Activated CD4-positive, alpha-beta T cell treated with anti-CD3 and anti-CD28 coated beads for 36 hours (primary cell): ENCODE measurements around the gene UNC79. TPM values are rescaled to one million over a fixed set of nuclear protein-coding genes. Genes with fewer than 3 reads are reported as not detected.

Experiments
- ATAC-seq: fragments of 200-7000 bp; cut with Tn5 transposase; one replicate; pipeline ENCODE4 v1.10.0; 2021; ENCODE audit warnings: mild to moderate bottlenecking, moderate library complexity
- CTCF ChIA-PET: fragments of 350-600 bp; sonication (Branson Sonifier 250); formaldehyde crosslinking; loops from one replicate; lab custom pipeline; 2021; ENCODE audit warnings: antibody characterized with exemption; lab: Charles Lee
- POLR2A ChIA-PET: fragments of 350-600 bp; sonication (Branson Sonifier 250); formaldehyde crosslinking; loops from one replicate; lab custom pipeline; 2021; ENCODE audit warnings: antibody characterized with exemption, inconsistent platforms; lab: Charles Lee
- DNase-seq: peaks from one replicate; pipeline ENCODE4 v3.0.0-alpha.2; 2020
- H3K27ac Mint-ChIP-seq: one replicate; pipeline ENCODE4 v1.8.0; 2021; ENCODE audit warnings: mixed read lengths
- H3K27me3 Mint-ChIP-seq: one replicate; pipeline ENCODE4 v1.8.0; 2021; ENCODE audit warnings: mixed read lengths
- H3K36me3 Mint-ChIP-seq: one replicate; pipeline ENCODE4 v1.8.0; 2021; ENCODE audit warnings: low read depth, mixed read lengths
- H3K4me1 Mint-ChIP-seq: one replicate; pipeline ENCODE4 v1.8.0; 2021; ENCODE audit warnings: mixed read lengths
- H3K4me3 Mint-ChIP-seq: one replicate; pipeline ENCODE4 v1.8.0; 2021; ENCODE audit warnings: mild to moderate bottlenecking, moderate library complexity, mixed read lengths
- H3K9me3 Mint-ChIP-seq: one replicate; pipeline ENCODE4 v1.8.0; 2021; ENCODE audit warnings: low read depth, mixed read lengths
- intact Hi-C, 2 experiments: fragments of 100-400 bp; cut with DNase I in 1 of 2; cut with micrococcal nuclease in 1 of 2; formaldehyde crosslinking; loops; one replicate each; pipeline versions ENCODE4 v1.14.2 to v1.15.1; 2022 to 2024; cut with DNase I, micrococcal nuclease
- total RNA-seq, 2 experiments: library from RNA; stranded (reverse); gene quantifications; one replicate each; pipeline ENCODE4 v1.2.3, GENCODE V29; 2021

UNC79 gene
- total RNA-seq, 2 experiments from 2014 or later: 0.02 TPM; not detected in 1

DNA sequence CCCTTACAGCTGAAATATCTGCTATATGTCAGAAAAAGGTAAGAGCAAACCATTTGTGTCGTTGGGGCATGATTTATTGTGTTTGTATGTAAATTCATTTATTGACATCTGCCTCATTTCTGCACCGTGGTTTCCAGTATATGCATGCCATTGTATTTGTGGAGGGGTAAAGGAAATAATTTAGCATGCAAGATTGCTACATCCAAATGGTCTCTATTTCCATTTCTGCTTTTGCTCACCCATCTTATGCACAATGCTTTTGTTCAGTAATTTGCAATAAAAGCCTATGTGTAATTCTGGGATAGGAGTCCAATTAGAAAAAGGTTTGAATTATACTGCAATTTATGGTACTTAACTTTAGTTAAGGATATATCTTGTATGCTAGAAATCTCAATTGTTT is 101.8 kb downstream of the UNC79 start:
- ATAC-seq (no peak), DNase-seq (no peak)
- H3K27me3 Mint-ChIP-seq: peaks cover 12% of the 10 kb centered on the region
- ChIA-PET POLR2A (no interaction called here), CTCF (no interaction called here)
- no peak overlapping the region for H3K4me3 Mint-ChIP-seq
- no peaks in the 10 kb centered on the region for H3K36me3 Mint-ChIP-seq
- no peak overlapping the region for H3K27ac Mint-ChIP-seq
- no peaks in the 10 kb centered on the region for H3K4me1 Mint-ChIP-seq
- H3K9me3 Mint-ChIP-seq: no peaks in the 10 kb centered on the region
- intact Hi-C loops: no loop called here

GRCh38 chr14:93533437-93533836 is 102.7 kb downstream of the UNC79 start:
- no peaks in the 10 kb centered on the region for H3K36me3 Mint-ChIP-seq
- H3K4me3 Mint-ChIP-seq: no peak overlapping the region
- ATAC-seq (no peak), DNase-seq (no peak)
- CTCF ChIA-PET: no interaction called here
- H3K27me3 Mint-ChIP-seq: peaks cover 11% of the 10 kb centered on the region
- intact Hi-C loops: no loop called here
- H3K27ac Mint-ChIP-seq: no peak overlapping the region
- H3K4me1 Mint-ChIP-seq: no peaks in the 10 kb centered on the region
- H3K9me3 Mint-ChIP-seq: no peaks in the 10 kb centered on the region
- POLR2A ChIA-PET: no interaction called here

GRCh38 chr14:93533842-93534241 is 103.1 kb downstream of the UNC79 start:
- ATAC-seq (no peak), DNase-seq (no peak)
- no peaks in the 10 kb centered on the region for H3K36me3 Mint-ChIP-seq
- no peaks in the 10 kb centered on the region for H3K9me3 Mint-ChIP-seq
- H3K27ac Mint-ChIP-seq: no peak overlapping the region
- CTCF ChIA-PET: interaction anchor here (0.6 kb wide), 1 partner anchor 53 kb away, joined by 4 read pairs; no protein-coding TSS in a partner anchor
- intact Hi-C loops: no loop called here
- no peaks in the 10 kb centered on the region for H3K4me1 Mint-ChIP-seq
- H3K27me3 Mint-ChIP-seq: peaks cover 11% of the 10 kb centered on the region
- POLR2A ChIA-PET: no interaction called here
- no peak overlapping the region for H3K4me3 Mint-ChIP-seq

GRCh38 chr14:93535537-93535936 is 104.8 kb downstream of the UNC79 start:
- POLR2A ChIA-PET: no interaction called here
- Mint-ChIP-seq H3K36me3 (no peaks in the 10 kb centered on the region), H3K27me3 (peaks cover 9% of the 10 kb centered on the region), H3K4me1 (no peaks in the 10 kb centered on the region), H3K27ac (no peak overlapping the region), H3K4me3 (no peak overlapping the region), H3K9me3 (no peaks in the 10 kb centered on the region)
- DNase-seq (no peak), ATAC-seq (no peak)
- intact Hi-C loops: no loop called here
- CTCF ChIA-PET: no interaction called here

DNA sequence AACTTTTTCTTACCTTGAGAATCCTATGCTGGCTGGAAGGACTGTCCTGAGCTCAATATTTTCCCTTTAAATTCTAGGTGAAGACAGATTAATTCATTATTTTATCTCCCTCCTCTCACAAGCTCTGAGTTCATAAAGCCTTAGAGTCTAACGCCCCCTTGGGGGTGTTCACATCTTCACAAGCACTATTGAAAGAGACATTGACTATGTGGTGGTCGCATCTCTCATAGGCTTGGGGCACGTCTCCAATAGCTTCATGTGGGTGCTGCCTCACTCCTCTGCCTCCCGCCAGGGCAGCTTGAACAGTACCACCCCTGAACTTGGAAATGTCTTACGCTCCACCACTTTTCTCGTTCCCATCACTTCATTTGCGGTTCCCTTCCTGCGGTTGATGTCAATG is 106.2 kb downstream of the UNC79 start:
- intact Hi-C loops: no loop called here

GRCh38 chr14:93537951-93538350 is 107.2 kb downstream of the UNC79 start:
- ChIA-PET CTCF (no interaction called here), POLR2A (no interaction called here)
- no peaks in the 10 kb centered on the region for H3K4me1 Mint-ChIP-seq
- no peaks in the 10 kb centered on the region for H3K9me3 Mint-ChIP-seq
- no peak for DNase-seq
- H3K27me3 Mint-ChIP-seq: peaks cover 12% of the 10 kb centered on the region
- no peak overlapping the region for H3K4me3 Mint-ChIP-seq
- no peak overlapping the region for H3K27ac Mint-ChIP-seq
- ATAC-seq: no peak
- intact Hi-C loops: no loop called here
- H3K36me3 Mint-ChIP-seq: no peaks in the 10 kb centered on the region

More for the DNA sequence above, 106.2 kb downstream of the UNC79 start:
- H3K36me3 Mint-ChIP-seq: no peaks in the 10 kb centered on the region
- CTCF ChIA-PET: interaction anchor here (0.9 to 1.3 kb wide), 2 partner anchors 25 to 424 kb away, joined by 3 to 5 read pairs; no protein-coding TSS in a partner anchor
- DNase-seq (no peak), ATAC-seq (no peak)
- peaks cover 12% of the 10 kb centered on the region for H3K27me3 Mint-ChIP-seq
- POLR2A ChIA-PET: no interaction called here
- no peak overlapping the region for H3K4me3 Mint-ChIP-seq
- H3K4me1 Mint-ChIP-seq: no peaks in the 10 kb centered on the region
- H3K9me3 Mint-ChIP-seq: no peaks in the 10 kb centered on the region
- H3K27ac Mint-ChIP-seq: no peak overlapping the region

DNA sequence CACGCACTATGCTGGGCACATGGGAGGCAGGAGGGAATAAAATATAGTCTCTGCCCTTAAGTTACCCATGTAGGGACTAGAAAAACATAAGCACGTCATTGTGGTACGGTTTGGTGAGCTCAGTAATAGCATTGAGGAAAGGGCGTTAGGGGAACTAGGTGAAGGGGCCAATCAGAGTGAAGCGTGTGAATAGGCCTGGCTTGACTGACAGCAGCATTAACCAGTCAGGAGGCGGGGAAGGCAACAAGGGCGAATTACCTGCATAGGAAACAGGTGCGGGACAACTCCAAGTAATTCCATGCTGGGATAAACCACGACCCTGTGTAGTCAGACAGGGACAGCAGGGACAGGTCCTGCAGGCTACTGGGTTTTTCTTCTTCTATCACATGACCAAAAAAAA is 107.7 kb downstream of the UNC79 start:
- ChIA-PET CTCF (no interaction called here), POLR2A (no interaction called here)
- Mint-ChIP-seq H3K36me3 (no peaks in the 10 kb centered on the region), H3K27ac (no peak overlapping the region), H3K27me3 (peaks cover 12% of the 10 kb centered on the region), H3K9me3 (no peaks in the 10 kb centered on the region), H3K4me3 (no peak overlapping the region), H3K4me1 (no peaks in the 10 kb centered on the region)
- peak; percentile 6 for DNase-seq
- no peak for ATAC-seq
- intact Hi-C loops: no loop called here

GRCh38 chr14:93540235-93540634 is 109.5 kb downstream of the UNC79 start:
- ChIA-PET CTCF (no interaction called here), POLR2A (no interaction called here)
- Mint-ChIP-seq H3K9me3 (no peaks in the 10 kb centered on the region), H3K27me3 (peaks cover 13% of the 10 kb centered on the region), H3K27ac (no peak overlapping the region), H3K4me3 (no peak overlapping the region), H3K36me3 (no peaks in the 10 kb centered on the region), H3K4me1 (no peaks in the 10 kb centered on the region)
- ATAC-seq (no peak), DNase-seq (no peak)
- intact Hi-C loops: loop anchor here (5.0 to 10.0 kb wide), 4 partner anchors 305 to 585 kb away; partner anchors contain the start of gene ITPK1 (in 1 of the 2)

DNA sequence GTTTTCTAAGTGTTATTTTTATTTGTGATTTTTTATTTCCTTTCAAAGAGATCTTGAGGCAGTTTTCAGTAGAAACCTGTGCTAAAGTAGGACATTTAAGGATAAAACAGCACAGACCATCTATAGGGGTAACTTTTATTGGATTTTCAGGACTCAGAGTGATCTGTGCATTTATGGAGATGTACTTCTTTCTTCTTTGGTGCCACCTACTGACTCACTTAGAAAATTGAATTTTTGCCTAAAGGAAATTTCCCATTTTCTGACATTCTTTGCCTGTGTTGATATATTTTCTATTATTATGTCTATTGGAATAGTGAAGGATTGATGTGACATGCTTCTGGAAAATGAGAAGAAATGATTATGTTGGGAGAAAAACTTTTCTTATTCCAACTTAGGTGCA is 113.0 kb downstream of the UNC79 start:
- Mint-ChIP-seq H3K4me3 (no peak overlapping the region), H3K36me3 (no peaks in the 10 kb centered on the region), H3K4me1 (no peaks in the 10 kb centered on the region), H3K27ac (no peak overlapping the region), H3K9me3 (no peaks in the 10 kb centered on the region), H3K27me3 (peaks cover 12% of the 10 kb centered on the region)
- CTCF ChIA-PET: interaction anchor here (2.1 kb wide), 1 partner anchor 431 kb away, joined by 6 read pairs; no protein-coding TSS in a partner anchor
- ATAC-seq: no peak
- no peak for DNase-seq
- intact Hi-C loops: loop anchor here (5.0 to 10.0 kb wide), 4 partner anchors 309 to 589 kb away; partner anchors contain the start of gene ITPK1 (in 1 of the 2)
- POLR2A ChIA-PET: no interaction called here

DNA sequence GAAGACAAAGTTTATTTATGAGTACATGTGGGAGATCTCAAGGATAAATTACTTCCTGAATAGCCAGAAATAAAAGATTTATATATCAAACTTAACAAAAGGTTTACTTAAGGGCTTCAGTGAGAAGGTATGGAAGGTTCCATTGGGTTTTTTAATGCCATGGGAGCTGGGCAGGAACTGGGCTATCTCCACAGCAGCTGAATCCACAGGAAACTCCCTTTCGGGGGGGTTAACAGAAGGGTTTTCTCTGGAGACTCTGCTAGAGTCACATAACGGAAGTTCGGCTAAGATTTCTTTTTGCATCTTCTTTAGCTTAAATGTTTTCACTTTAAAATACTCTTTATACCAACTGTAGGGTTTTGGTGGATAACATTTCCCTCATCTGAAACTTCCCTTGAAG is 113.5 kb downstream of the UNC79 start:
- Mint-ChIP-seq H3K27ac (no peak overlapping the region), H3K4me3 (no peak overlapping the region), H3K4me1 (no peaks in the 10 kb centered on the region), H3K27me3 (peaks cover 12% of the 10 kb centered on the region), H3K9me3 (no peaks in the 10 kb centered on the region), H3K36me3 (no peaks in the 10 kb centered on the region)
- no peak for DNase-seq
- intact Hi-C loops: loop anchor here (5.0 to 10.0 kb wide), 4 partner anchors 309 to 589 kb away; partner anchors contain the start of gene ITPK1 (in 1 of the 2)
- ChIA-PET CTCF (interaction anchor here (2.1 kb wide), 1 partner anchor 431 kb away, joined by 6 read pairs; no protein-coding TSS in a partner anchor), POLR2A (no interaction called here)
- ATAC-seq: no peak

DNA sequence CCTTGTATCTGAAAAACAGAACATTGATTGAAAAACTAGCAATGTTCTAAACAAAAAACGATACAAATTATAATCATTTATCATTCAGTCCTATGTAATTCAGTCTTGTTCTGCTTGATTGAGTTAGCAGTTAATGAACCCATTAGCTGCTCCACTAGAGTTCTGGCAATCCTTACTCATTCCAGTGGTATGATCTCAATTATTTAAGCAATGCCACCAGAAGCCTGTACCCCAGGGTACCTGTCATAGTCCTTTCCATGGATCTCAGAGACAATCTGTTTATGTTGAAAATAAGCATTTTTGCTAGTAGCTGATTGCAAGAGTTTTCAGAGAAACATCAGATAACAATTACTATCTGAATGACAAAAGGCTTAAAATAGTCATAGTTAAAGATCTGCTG is 115.9 kb downstream of the UNC79 start:
- Mint-ChIP-seq H3K9me3 (no peaks in the 10 kb centered on the region), H3K4me1 (no peaks in the 10 kb centered on the region), H3K4me3 (no peak overlapping the region), H3K36me3 (no peaks in the 10 kb centered on the region), H3K27me3 (peaks cover 9% of the 10 kb centered on the region), H3K27ac (no peak overlapping the region)
- intact Hi-C loops: loop anchor here (10.0 kb wide), 3 partner anchors 312 to 592 kb away; partner anchors contain the start of gene ITPK1 (in 1 of the 2)
- POLR2A ChIA-PET: no interaction called here
- DNase-seq (no peak), ATAC-seq (no peak)
- CTCF ChIA-PET: interaction anchor here (0.6 to 1.1 kb wide), 3 partner anchors 16 to 234 kb away, joined by 3 read pairs; no protein-coding TSS in a partner anchor

DNA sequence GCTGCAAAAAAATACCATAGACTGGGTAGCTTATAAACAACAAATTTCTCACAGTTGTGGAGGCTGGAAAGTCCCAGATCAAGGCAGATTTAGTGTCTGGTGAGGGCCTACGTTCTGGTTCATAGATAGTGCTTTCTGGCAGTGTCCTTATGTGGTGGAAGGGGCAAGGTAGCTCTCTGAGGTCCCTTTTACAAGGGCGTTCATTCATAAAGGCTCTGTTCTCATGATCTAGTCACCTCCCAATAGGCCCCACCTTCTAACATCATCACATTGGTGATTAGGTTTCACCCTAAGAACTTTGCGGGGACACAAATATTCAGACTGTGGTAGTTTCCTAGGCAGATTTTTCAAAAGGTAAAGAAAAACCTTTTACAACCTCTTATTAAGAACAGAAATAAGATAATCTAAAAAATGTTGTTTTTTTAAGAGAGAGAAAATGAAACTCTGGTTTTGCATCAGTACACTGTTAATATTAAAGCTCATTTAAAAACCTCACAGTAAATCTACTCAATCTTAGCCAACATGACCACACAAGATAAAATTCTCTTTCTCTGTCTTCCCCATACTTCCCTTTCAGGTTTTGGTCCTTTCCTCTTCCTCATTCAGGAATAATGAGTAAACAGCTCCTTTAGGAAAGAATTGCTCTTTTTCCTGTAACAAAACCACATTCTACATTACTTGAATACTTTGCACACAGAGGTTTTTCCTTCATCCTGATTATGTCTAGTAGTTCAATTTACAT is 117.5 kb downstream of the UNC79 start:
- ATAC-seq: no peak
- no peaks in the 10 kb centered on the region for H3K36me3 Mint-ChIP-seq
- no peak overlapping the region for H3K27ac Mint-ChIP-seq
- H3K9me3 Mint-ChIP-seq: no peaks in the 10 kb centered on the region
- ChIA-PET POLR2A (no interaction called here), CTCF (interaction anchor here (0.7 kb wide), 1 partner anchor 737 kb away, joined by 4 read pairs; no protein-coding TSS in a partner anchor)
- intact Hi-C loops: loop anchor here (10.0 kb wide), 3 partner anchors 313 to 593 kb away; partner anchors contain the start of gene ITPK1 (in 1 of the 2)
- H3K4me1 Mint-ChIP-seq: no peaks in the 10 kb centered on the region
- H3K27me3 Mint-ChIP-seq: peaks cover 11% of the 10 kb centered on the region
- no peak for DNase-seq
- no peak overlapping the region for H3K4me3 Mint-ChIP-seq
